Neural progenitor cell (in vitro differentiated cells): Measurements from ENCODE around the gene UBE2S. TPM values are rescaled to one million over a fixed set of nuclear protein-coding genes. Genes with fewer than 3 reads are reported as not detected.
"Not testable (repeated sequence)": the region's sequence is repeated elsewhere in the genome, so short reads cannot be mapped to it uniquely, and the experiment has no call there.

Experiments
- DNase-seq: peaks from one replicate; pipeline ENCODE4 v3.0.0-alpha.2; 2016; ENCODE audit warnings: low spot score
- H2AFZ ChIP-seq: fragments of 200-600 bp; sonication (generic); replicated peaks from 2 replicates; pipeline ENCODE4 v1.6.1; 2016; ENCODE audit warnings: antibody characterized with exemption
- H3F3A ChIP-seq: fragments of 200-600 bp; sonication (generic); 2 replicates; pipeline ENCODE4 v1.6.1; 2016; ENCODE audit warnings: antibody characterized with exemption, low read depth
- H3K27ac ChIP-seq: fragments of 200-600 bp; sonication (generic); 2 replicates; pipeline ENCODE4 v1.5.1; 2016; ENCODE audit warnings: mild to moderate bottlenecking
- H3K27me3 ChIP-seq: fragments of 200-600 bp; sonication (generic); 2 replicates; pipeline ENCODE4 v1.6.1; 2016; ENCODE audit warnings: mild to moderate bottlenecking, moderate library complexity
- H3K36me3 ChIP-seq: fragments of 200-600 bp; sonication (generic); 2 replicates; pipeline ENCODE4 v1.5.1; 2016
- H3K4me1 ChIP-seq: fragments of 200-600 bp; sonication (generic); 2 replicates; pipeline ENCODE4 v1.6.1; 2016; ENCODE audit warnings: mixed run types
- H3K4me2 ChIP-seq: fragments of 200-600 bp; sonication (generic); 2 replicates; pipeline ENCODE4 v1.6.1; 2016
- H3K4me3 ChIP-seq: fragments of 200-600 bp; sonication (generic); 2 replicates; pipeline ENCODE4 v1.5.1; 2016
- H3K79me2 ChIP-seq: fragments of 200-600 bp; sonication (generic); 2 replicates; pipeline ENCODE4 v1.6.1; 2016; ENCODE audit warnings: low read depth
- H3K9ac ChIP-seq: fragments of 200-600 bp; sonication (generic); 2 replicates; pipeline ENCODE4 v1.6.1; 2016
- H3K9me3 ChIP-seq: fragments of 200-600 bp; sonication (generic); 2 replicates; pipeline ENCODE4 v1.5.1; 2016; ENCODE audit warnings: low read depth
- H4K20me1 ChIP-seq: fragments of 200-600 bp; sonication (generic); 2 replicates; pipeline ENCODE4 v1.6.1; 2016; ENCODE audit warnings: low read depth
- H3K27ac Mint-ChIP-seq: 3 replicates; pipeline ENCODE4 v1.8.0; 2021; ENCODE audit warnings: mixed read lengths
- H3K27me3 Mint-ChIP-seq: 2 replicates; pipeline ENCODE4 v1.8.0; 2022; ENCODE audit warnings: low read depth, mild to moderate bottlenecking, inconsistent platforms, moderate library complexity, mixed read lengths; ENCODE audit not compliant: insufficient read depth
- H3K36me3 Mint-ChIP-seq: 3 replicates; pipeline ENCODE4 v1.8.0; 2021; ENCODE audit warnings: mixed read lengths
- H3K4me1 Mint-ChIP-seq: 3 replicates; pipeline ENCODE4 v1.8.0; 2021; ENCODE audit warnings: mixed read lengths
- H3K4me3 Mint-ChIP-seq: 3 replicates; pipeline ENCODE4 v1.8.0; 2021; ENCODE audit warnings: mild to moderate bottlenecking, moderate library complexity, mixed read lengths
- H3K9me3 Mint-ChIP-seq: 3 replicates; pipeline ENCODE4 v1.8.0; 2020; ENCODE audit warnings: mixed read lengths
- CTCF ChIP-seq: fragments of 200-600 bp; sonication (generic); IDR thresholded peaks from 2 replicates; pipeline ENCODE4 v1.5.1; 2017; ENCODE audit warnings: antibody characterized with exemption, mild to moderate bottlenecking
- EZH2 ChIP-seq: fragments of 200-600 bp; sonication (generic); IDR thresholded peaks from 2 replicates; pipeline ENCODE4 v1.6.1; 2017; ENCODE audit warnings: antibody characterized with exemption, mild to moderate bottlenecking, moderate library complexity
- EZH2phosphoT487 ChIP-seq: fragments of 200-600 bp; sonication (generic); IDR thresholded peaks from 2 replicates; pipeline ENCODE4 v1.6.1; 2017; ENCODE audit warnings: antibody characterized with exemption
- total RNA-seq: library from RNA; depleted of rRNA; stranded (reverse); fragments of >200 nt; gene quantifications from 2 replicates; pipeline ENCODE4 v1.2.3, GENCODE V29; 2015; ENCODE audit warnings: low replicate concordance

UBE2S gene
- total RNA-seq, 1 donor from 2014 or later: 118 TPM

GRCh38 chr19:55419103-55419502, 11.5 kb upstream of the UBE2S start:
- no peaks in the 10 kb centered on the region for H3K36me3 Mint-ChIP-seq
- TF ChIP-seq EZH2phosphoT487 (no peak), EZH2 (no peak), CTCF (no peak)
- Histone ChIP-seq H2AFZ (no peak overlapping the region), H3K27me3 (peaks cover 19% of the 10 kb centered on the region), H3K27ac (no peak overlapping the region), H3K9me3 (no peaks in the 10 kb centered on the region), H3K4me3 (no peak overlapping the region), H4K20me1 (no peaks in the 10 kb centered on the region), H3F3A (no peaks in the 10 kb centered on the region), H3K4me2 (no peak overlapping the region), H3K79me2 (no peaks in the 10 kb centered on the region), H3K9ac (no peak overlapping the region), H3K36me3 (no peaks in the 10 kb centered on the region), H3K4me1 (no peaks in the 10 kb centered on the region)
- no peak overlapping the region for H3K27ac Mint-ChIP-seq
- H3K9me3 Mint-ChIP-seq: no peaks in the 10 kb centered on the region
- H3K4me1 Mint-ChIP-seq: peaks cover 5% of the 10 kb centered on the region
- no peak for DNase-seq
- no peak overlapping the region for H3K4me3 Mint-ChIP-seq
- peaks cover 17% of the 10 kb centered on the region for H3K27me3 Mint-ChIP-seq

DNA sequence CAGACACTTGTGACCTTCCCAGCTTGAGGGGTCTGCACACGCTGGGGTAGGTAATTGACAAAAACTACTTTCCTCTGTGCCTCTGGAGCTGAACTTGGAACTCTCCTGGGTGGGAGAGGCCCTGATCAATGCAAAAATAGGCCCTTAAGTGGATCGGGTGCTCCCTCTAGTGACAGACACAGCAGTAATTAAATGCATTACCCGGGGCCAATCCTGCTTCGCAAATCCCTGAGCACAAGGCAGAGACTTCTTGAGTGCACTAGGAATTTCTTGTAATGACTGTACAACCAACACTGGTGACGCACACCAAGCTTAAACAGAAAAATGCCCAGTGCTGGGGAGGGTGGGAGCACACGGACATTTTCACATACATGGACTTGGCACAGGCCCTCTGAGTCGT, 10.6 kb upstream of the UBE2S start:
- Histone ChIP-seq H3K36me3 (no peaks in the 10 kb centered on the region), H3K27ac (no peak overlapping the region), H3K9me3 (no peaks in the 10 kb centered on the region), H3K4me1 (no peaks in the 10 kb centered on the region), H3K4me3 (no peak overlapping the region), H4K20me1 (no peaks in the 10 kb centered on the region), H3K4me2 (no peak overlapping the region), H2AFZ (no peak overlapping the region), H3K79me2 (no peaks in the 10 kb centered on the region), H3F3A (no peaks in the 10 kb centered on the region), H3K27me3 (peaks cover 19% of the 10 kb centered on the region), H3K9ac (no peak overlapping the region)
- TF ChIP-seq EZH2 (peak; percentile 29), EZH2phosphoT487 (no peak), CTCF (peak; percentile 84)
- Mint-ChIP-seq H3K4me3 (no peak overlapping the region), H3K27ac (peak overlapping the region; percentile 44), H3K9me3 (no peaks in the 10 kb centered on the region), H3K4me1 (peaks cover 5% of the 10 kb centered on the region), H3K36me3 (no peaks in the 10 kb centered on the region), H3K27me3 (peaks cover 15% of the 10 kb centered on the region)
- DNase-seq: peak; percentile 86

GRCh38 chr19:55410168-55410567, 2.6 kb upstream of the UBE2S start:
- peaks cover 15% of the 10 kb centered on the region for H3K4me1 ChIP-seq
- no peak overlapping the region for H2AFZ ChIP-seq
- H3K9ac ChIP-seq: no peak overlapping the region
- H3F3A ChIP-seq: peaks cover 20% of the 10 kb centered on the region
- H3K79me2 ChIP-seq: peaks cover 23% of the 10 kb centered on the region
- Mint-ChIP-seq H3K4me3 (no peak overlapping the region), H3K9me3 (peaks cover 13% of the 10 kb centered on the region), H3K4me1 (peaks cover 25% of the 10 kb centered on the region), H3K27me3 (peaks cover 16% of the 10 kb centered on the region), H3K36me3 (peaks cover 19% of the 10 kb centered on the region), H3K27ac (no peak overlapping the region)
- H3K4me2 ChIP-seq: no peak overlapping the region
- peaks cover 22% of the 10 kb centered on the region for H4K20me1 ChIP-seq
- no peaks in the 10 kb centered on the region for H3K36me3 ChIP-seq
- H3K4me3 ChIP-seq: no peak overlapping the region
- TF ChIP-seq EZH2 (no peak), CTCF (no peak)
- H3K27me3 ChIP-seq: no peaks in the 10 kb centered on the region
- H3K27ac ChIP-seq: no peak overlapping the region
- no peaks in the 10 kb centered on the region for H3K9me3 ChIP-seq
- DNase-seq: no peak

GRCh38 chr19:55409179-55409578, 1.6 kb upstream of the UBE2S start:
- H3K9me3 ChIP-seq, H2AFZ ChIP-seq, H3K27me3 ChIP-seq, H3K4me2 ChIP-seq, H3K4me3 ChIP-seq, H3K36me3 ChIP-seq, DNase-seq, H3K27ac ChIP-seq, H3K9ac ChIP-seq: not testable (repeated sequence)
- H3K27ac Mint-ChIP-seq: peak overlapping the region; percentile 95
- peaks cover 19% of the 10 kb centered on the region for H3K36me3 Mint-ChIP-seq
- Histone ChIP-seq H3K79me2 (peaks cover 33% of the 10 kb centered on the region), H3F3A (peaks cover 28% of the 10 kb centered on the region), H4K20me1 (peaks cover 32% of the 10 kb centered on the region), H3K4me1 (peaks cover 15% of the 10 kb centered on the region)
- peaks cover 13% of the 10 kb centered on the region for H3K9me3 Mint-ChIP-seq
- H3K4me1 Mint-ChIP-seq: peaks cover 25% of the 10 kb centered on the region
- peak overlapping the region; percentile 64 for H3K4me3 Mint-ChIP-seq
- peaks cover 14% of the 10 kb centered on the region for H3K27me3 Mint-ChIP-seq
